Umbilical cord (tissue), 2 donors: ENCODE results near the gene HIVEP1. TPM values are rescaled to one million over a fixed set of nuclear protein-coding genes. Genes with fewer than 3 reads are reported as not detected.
"Not testable (repeated sequence)": the region's sequence is repeated elsewhere in the genome, so short reads cannot be mapped to it uniquely, and the experiment has no call there.

Source experiments
- DNase-seq: peaks from one replicate; pipeline ENCODE4 v3.0.0-alpha.2; 2015; ENCODE audit warnings: low spot score
- total RNA-seq: library from RNA; depleted of rRNA; stranded (reverse); fragments of >200 nt; gene quantifications from one replicate; pipeline ENCODE4 v1.2.3, GENCODE V29; 2014; ENCODE audit warnings: low replicate concordance; ENCODE audit not compliant: insufficient read depth

Gene HIVEP1
- total RNA-seq, 1 donor from 2014 or later, result 36.4 TPM

DNA sequence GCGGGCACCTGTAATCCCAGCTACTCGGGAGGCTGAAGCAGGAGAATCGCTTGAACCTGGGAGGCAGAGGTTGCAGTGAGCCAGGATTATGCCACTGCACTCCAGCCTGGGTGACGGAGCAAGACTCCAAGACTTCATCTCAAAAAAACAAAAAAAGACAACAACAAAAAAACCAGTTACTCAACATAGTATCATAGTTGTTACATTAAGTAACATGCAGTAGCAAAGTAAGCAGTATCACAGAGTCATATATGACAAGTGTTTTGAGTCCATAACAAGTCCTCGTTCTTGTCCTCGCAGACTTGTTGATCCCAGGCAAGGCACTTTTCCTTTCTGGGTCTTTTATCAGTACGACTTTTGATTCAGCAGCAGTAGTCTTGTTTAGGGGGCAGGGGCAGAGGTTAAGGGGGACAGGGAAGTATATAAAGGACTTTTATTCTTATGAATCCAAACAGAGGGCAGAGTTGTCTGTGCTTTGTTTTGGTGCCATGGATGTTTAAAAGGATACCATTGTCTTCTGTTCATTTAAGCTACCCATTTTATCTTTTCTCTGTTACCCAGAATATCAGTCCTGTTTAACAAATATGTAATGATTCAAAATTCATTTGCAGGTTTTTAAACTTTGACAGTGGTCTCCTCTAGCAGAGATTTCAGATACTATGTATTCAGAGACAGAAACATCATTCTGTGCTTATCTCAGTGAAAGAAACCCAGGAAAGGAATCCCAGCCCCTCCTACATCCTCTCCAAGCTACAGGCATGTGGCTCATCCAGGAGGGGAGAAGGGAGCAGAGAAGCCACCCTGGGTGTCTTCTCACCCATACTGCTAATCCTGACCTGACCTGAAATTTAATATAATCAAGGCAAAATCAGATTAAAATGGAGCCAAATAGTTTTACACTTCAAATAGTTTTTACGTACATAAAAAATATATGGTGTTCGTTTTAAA, 140.2 kb downstream of the HIVEP1 start:
- no peak for DNase-seq

DNA sequence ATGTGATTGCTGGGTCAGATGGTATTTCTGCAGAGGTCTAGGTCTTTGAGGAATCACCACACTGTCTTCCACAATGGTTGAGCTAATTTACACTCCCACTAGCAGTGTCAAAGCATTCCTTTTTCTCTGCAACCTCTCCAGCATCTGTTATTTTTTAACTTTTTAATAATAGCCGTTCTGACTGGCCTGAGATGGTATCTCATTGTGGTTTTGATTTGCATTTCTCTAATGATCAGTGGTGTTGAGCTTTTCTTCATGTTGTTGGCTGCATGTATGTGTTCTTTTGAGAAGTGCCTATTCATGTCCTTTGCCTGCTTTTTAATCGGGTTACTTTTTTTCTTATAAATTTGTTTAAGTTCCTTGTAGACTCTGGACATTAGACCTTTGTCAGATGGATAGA, 143.7 kb downstream of the HIVEP1 start:
- not testable (repeated sequence) for DNase-seq

DNA sequence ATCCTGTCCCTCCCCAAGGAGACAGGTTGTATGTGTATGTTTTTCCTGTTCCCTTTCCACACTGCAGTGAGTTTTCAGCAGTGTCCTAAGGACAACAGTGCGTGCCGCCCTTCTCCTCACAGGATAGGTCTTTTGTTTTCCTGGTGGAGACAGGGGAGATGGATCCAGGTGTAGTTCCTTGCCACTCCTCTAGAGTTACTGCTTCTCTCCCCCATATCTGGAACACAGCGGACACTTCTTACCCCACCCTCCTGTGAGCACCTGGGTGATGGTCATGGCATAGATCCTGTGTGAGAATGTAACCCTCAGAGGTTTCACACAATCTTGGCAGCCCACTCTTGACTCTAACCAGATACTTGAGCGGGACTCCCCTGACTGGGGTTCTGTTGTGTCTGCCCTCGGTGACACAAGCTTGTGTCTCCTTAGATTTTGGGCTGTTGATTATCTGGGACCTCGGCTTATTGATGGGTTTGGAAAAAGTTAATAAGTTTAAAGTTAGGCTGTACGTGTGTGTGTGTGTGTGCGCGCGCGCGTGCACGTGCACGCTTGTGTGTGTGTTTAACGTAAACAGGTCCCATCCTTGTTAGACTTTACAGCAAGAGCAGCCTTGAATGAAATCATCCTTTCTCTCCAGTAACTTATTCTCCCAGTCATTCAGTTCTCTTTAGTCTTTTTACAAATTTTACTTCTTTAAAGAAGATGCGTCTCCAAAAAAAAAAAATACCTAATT, 146.7 kb downstream of the HIVEP1 start:
- no peak for DNase-seq

DNA sequence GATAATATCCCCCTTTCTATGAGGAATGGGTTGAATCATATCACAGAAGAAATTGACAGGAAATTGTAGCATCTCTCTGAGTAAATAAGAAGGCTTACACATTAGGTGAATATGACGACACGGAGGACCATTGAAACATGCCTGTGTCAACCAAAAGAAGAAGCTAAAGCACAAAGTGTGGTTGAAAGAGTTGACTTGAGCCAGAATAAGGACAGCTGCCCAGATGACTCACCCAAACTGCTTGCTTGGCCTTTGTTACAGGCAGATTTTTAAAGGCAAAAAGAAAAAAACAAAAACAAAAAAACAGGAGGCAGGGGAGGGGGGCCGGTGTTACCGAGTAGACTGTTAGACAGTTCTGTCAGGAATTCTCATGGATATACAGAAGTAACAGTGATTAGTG, 148.2 kb downstream of the HIVEP1 start:
- DNase-seq, result peak; percentile 55

DNA sequence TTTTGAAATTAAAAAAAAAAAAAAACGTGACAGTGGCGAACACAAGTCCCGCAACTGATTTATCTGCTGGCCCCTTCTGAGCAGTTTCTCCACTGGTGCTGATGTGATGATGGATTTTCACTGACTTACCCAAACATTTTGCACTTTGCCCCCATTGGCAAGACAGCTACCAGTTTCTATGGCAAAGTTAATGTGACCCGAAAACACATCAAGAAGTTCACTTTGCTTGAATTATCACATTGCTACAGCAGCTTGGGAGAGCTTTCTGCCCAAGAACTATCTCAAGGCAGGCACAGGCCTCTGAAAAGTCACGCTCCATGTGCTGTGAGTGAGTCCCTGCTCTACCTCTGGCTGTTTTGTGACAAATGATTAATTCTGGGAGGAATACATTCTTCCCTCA, 150.1 kb downstream of the HIVEP1 start:
- DNase-seq, result no peak

DNA sequence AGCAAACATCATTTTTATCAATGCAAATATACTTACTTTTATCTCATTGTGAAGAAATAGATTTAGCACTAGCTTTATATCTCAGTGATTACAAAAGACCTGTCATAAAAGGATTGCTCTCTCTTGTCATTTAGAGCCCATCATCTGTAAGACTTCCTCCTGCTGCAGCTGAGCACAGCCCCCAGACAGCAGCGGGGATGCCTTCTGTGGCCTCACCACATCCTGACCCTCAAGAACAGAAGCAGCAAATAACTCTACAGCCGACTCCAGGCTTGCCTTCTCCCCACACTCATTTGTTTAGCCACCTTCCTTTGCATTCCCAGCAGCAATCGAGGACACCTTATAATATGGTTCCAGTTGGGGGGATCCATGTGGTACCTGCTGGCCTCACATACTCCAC, 151.0 kb downstream of the HIVEP1 start:
- no peak for DNase-seq

DNA sequence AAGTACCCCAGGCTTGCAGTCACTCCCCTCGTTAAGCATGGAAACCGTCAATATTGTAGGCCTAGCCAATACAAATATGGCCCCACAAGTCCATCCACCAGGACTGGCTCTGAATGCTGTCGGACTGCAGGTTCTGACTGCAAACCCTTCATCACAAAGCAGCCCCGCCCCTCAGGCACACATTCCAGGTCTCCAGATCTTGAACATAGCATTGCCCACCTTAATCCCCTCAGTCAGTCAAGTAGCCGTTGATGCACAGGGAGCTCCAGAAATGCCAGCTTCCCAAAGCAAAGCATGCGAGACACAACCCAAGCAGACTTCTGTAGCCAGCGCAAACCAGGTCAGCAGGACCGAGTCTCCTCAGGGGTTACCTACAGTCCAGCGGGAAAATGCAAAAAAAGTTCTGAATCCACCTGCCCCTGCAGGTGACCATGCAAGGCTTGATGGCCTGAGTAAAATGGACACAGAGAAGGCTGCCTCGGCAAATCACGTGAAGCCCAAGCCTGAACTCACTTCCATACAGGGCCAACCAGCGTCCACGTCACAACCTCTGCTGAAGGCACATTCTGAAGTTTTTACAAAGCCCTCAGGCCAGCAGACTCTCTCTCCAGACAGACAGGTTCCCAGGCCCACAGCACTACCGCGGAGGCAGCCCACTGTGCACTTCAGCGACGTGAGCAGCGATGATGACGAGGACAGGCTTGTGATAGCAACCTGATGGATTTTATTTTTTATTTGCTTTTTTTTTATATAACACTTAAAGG, 151.8 kb downstream of the HIVEP1 start:
- no peak for DNase-seq

DNA sequence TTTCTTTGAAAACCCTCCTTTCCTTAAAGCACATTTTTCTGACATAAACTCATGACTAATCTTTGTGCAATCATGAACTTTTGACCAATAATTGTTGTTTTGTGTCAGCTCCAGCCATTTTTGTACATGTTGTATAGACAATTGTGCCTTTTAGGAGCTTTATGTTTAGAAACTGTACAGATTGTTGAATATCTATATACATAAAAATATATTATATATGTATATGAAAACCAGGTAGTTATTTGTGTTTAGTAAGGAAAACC, 152.3 kb downstream of the HIVEP1 start:
- DNase-seq, result no peak

DNA sequence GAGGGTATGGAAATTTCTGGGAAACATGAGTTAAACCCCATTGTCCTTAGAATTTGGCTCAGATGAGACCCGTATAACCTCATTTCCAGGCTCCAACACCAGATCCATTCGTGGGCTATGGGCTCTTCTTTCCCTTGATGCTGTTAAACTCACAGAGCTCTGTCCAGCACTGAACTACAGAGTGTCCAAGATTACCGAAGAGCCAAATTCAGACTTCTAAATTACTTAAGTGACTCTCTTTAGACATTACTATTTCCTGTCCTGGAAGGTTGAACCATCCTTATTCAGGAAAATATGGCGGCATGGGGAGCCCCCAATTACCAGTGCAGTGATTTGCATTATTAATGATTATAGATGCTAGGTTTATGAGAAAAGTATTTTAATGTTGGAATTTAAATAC, 153.2 kb downstream of the HIVEP1 start:
- DNase-seq, result no peak

DNA sequence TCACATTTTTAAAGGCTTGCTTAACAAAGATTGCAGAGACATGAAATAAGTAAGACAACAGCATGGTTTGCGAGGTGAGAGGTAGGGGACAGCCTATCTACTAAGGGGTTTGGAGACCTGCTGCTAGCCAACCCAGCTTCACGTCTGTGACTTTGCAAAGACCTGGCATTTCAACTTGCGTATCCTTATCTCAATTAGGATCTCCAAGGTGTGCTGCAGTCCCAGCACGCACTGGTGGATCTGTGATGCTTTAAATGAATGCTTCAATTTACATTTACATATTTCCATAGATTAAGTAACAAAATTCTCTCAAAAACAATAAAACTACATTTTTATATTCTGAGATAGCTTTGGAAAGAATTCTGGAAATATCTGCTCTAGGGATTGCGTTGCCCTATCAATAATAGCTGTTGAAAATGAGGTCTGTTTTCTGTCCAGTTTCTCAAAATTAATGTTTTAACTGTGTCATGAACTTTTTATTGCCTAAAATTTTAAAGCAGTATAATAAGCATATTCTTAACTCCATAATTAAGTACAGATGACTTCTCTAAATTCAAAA, 153.7 kb downstream of the HIVEP1 start:
- no peak for DNase-seq

DNA sequence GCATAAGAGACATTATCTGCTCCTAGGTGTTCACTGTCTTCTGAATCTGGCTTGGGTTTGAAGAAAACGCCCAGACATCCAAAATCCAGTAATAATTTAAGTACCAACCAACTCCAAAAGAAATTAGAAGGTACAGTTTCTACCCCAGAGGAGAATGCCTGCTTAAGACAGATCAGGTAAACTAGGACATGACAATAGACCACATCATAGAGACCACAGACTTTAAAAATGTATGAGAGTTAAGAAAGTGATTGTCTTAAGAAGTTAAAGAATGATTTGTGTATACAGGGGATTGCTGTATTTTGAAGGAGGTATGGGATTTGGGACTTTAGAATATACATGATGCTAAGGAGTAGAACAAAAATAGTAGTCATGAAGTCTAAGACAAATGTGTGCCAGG, 157.3 kb downstream of the HIVEP1 start:
- DNase-seq, result no peak

DNA sequence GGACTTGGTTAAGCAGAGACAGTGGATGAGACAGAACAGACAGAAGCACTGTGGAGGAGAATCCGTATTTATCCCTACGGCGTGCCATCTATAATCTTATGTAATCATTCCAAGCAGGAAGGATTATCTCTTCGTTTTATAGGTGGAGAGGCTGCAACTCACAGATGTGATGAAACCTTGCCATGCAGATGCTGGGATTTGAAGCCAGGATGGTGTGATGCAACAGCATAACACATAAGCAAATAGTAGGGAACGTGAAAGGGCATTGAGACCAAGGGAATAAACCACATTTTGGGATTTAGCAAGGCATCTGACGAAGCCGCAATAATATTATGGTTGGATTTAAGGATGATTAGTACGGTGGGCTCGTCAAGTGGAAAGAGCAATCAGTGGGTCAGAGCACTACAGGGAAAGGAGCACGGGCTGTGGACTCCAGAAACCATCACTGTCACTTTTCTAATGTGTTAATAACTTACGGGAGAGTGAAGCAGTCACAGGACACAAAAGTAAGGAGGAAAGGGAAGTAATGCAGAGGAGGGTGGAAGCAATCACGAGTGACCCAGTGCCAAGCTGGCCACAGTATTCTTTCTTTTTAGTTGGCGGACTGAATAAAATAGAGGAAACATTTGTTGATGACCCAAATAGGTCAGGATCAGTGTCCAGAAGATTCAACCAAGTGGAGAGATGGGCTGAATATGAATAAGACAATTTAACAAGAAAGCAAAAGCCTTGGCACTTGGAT, 158.4 kb downstream of the HIVEP1 start:
- DNase-seq, result peak; percentile 89

DNA sequence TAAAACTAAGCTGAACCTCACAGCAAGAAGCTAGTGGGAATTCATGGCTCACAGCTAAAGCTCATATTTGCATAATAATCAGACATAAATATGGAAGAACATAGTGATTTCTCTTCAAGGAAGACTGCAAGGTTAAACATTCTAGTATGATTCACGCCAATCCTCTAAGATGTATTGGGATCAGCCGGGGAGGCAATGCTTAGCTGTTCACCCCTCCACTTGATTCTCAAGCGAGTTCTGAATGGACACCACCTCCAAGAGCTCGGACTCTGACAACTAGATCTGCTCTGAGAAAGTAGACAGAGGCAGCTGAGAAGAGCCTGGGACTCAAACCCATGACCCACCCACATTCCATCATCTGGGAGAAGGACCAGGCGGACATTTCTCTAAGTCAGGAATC, 159.6 kb downstream of the HIVEP1 start:
- DNase-seq, result no peak

DNA sequence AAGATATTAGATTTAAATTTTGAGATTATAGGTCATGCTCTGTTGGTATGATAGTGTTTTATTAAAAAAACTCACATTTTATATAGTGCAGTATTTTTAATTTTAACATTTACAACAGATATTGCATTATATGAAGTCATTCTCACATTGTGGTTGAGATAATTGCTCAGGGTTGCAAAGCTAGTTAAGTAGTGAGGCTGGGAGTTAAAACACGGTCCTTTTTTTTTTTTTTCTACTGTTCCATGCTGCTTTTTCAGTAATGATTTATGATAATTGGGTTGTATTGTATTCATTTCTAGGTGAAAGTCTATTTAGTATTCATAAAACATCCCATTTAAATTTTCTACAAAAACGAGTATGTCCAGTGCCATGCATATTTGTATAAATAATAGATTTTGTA, 160.5 kb downstream of the HIVEP1 start:
- no peak for DNase-seq

DNA sequence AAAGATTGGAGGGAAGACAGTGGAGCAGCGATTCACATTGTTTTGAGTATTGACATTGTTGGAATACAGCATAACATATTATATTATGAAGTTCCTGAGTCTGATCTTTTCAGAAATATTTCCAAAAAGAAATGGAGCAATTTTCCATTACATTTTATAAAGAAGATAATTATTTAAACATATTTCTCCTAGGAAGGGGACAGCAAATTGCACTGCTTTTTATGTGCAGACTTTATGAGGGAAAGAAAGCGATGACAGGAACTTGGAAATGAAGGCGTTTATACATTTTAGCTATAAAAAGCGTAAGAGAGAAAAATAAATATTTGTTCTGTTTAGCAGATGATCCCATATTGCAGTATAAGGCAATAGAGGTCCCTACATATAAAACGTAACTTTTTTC, 161.1 kb downstream of the HIVEP1 start:
- no peak for DNase-seq

DNA sequence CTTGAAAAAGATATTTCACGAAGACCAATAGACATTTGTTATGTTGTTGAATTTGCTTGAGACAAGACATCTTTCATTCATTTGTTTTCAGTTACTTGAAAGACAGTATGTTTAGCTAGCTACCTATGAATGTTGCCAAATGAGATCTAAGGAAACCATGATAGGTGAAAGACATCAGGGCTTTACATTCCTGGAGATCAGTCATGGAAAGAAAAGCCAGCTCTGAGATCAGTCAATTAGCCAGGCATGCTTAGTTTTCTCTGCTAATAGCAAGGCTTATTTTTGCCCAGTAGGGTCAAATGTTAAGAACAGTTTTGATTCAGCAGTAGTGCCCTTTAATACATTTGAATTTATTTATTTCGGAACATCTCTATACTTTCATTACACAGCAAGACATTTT, 161.5 kb downstream of the HIVEP1 start:
- no peak for DNase-seq

DNA sequence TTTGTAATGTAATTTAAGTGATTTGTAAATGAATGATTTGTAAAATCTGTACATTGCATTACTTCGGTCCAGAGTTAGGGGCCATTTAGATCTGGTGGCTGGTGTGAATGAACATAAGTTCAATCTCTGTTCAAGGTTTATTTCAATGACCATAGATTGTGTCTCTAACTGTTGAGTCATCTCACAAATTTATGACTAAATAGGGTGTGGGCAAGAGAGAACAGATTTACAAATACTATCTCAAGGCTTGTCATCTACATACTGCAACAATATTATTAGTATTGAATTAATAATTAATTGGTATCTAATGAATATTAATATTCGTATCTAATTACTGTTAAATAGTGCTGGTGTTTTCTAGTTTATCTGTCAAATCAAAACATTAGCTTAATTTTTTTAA, 162.8 kb downstream of the HIVEP1 start:
- DNase-seq, result no peak

DNA sequence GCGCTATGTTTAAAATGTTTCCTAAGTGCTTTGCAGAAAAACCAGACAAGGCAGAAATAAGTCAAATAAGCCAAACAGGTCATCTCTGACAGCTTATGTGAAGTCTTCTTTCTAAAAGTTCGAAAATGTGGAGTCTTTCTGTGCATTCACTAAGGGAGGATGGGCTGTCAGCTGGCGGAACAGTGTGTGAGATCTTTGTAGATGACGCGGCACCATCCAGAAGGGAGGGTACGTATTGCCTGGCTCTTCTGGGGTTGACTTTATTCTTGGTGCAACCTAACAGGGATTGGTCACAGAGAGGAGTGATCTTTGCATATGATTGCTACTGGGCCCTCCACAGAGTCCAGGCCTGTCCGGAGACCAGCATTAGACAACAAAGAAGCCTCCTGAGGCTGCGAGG, 163.5 kb downstream of the HIVEP1 start:
- no peak for DNase-seq

DNA sequence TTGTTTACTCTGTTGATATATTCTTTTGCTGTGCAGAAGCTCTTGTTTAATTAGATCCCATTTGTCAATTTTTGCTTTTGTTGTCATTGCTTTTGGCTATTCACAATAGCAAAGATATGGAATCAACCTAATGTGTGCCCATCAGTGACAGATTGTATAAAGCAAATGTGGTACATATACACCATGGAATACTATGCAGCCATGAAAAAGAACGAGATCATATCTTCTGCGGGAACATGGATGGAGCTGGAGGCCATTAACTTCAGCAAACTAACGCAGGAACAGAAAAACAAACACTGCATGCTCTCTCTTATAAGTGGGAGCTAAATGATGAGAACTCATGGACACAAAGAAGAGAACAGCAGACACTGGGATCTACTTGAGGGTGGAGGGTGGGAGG, 164.7 kb downstream of the HIVEP1 start:
- not testable (repeated sequence) for DNase-seq

DNA sequence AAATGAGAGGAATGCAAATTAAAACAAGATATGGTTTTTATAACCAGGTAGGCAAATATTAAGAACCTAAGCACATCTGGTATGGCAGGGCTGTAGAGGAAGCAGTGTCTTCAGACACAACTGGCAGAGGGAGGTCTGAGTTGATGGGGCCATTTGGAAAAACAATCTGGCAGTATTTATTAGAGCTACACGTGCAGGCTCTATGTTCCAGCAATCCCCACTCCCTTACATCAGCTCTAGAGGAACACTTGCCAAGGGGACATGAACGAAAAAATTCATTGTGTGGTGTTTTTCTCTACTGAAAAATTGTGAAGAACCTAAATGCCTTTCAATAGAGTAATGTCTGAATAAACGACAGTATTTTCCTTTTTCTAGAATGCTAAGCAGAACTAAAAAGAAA, 166.4 kb downstream of the HIVEP1 start:
- DNase-seq, result no peak

DNA sequence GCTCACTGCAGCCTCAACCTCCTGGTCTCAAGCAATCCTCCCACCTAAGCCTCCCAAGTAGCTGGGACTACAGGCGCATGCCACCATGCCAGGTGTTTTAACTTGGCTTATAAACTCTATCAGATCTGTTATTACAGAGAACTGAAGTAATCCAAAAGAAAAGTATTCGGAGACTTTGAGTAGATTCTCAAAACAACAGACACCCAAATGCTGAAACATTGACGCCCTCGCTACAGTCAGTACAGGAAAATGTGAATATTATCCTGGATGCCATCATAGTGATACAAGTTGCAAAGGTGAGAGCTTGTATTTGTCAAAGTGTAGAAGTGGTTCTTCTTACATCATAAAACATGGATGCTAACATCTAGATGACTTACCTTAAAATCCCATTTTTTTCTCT, 169.4 kb downstream of the HIVEP1 start:
- DNase-seq, result no peak
